CD4-positive, alpha-beta T cell (primary cell): Measurements from ENCODE around the gene C19orf25. TPM values are rescaled to one million over a fixed set of nuclear protein-coding genes. Genes with fewer than 3 reads are reported as not detected.

ENCODE experiments used
- ATAC-seq: fragments of 200-7000 bp; cut with Tn5 transposase; one replicate; pipeline ENCODE4 v1.10.0; 2022; ENCODE audit warnings: mild to moderate bottlenecking; ENCODE audit not compliant: poor library complexity
- CTCF ChIA-PET: fragments of 350-600 bp; sonication (Branson Sonifier 250); formaldehyde crosslinking; loops from one replicate; lab custom pipeline; 2021; ENCODE audit warnings: antibody characterized with exemption, inconsistent platforms; lab: Charles Lee
- POLR2A ChIA-PET: fragments of 350-600 bp; sonication (Branson Sonifier 250); formaldehyde crosslinking; loops from one replicate; lab custom pipeline; 2021; ENCODE audit warnings: antibody characterized with exemption, inconsistent platforms; lab: Charles Lee
- DNase-seq, 14 experiments: peaks; one replicate each; pipeline ENCODE4 v3.0.0-alpha.2; 2013 to 2020; ENCODE audit warnings: mixed read lengths in 2 of 14
- H3K27ac ChIP-seq, 2 donors: one replicate each; pipeline versions ENCODE4 v1.5.1 to v1.7.0; 2013; ENCODE audit warnings: low read length in 2 of 2, low read depth in 1 of 2, mild to moderate bottlenecking in 1 of 2
- H3K27me3 ChIP-seq, 2 experiments: 1 replicate in 1 of 2; 2 replicates in 1 of 2; pipeline versions ENCODE4 v1.6.1 to v1.7.0; 2013; ENCODE audit warnings: low read length in 2 of 2, control low read depth in 1 of 2, mild to moderate bottlenecking in 1 of 2, moderate library complexity in 1 of 2; ENCODE audit not compliant: insufficient read depth in 2 of 2, control insufficient read depth in 1 of 2
- H3K36me3 ChIP-seq: one replicate; pipeline ENCODE4 v1.6.1; 2013; ENCODE audit warnings: low read length, control low read depth; ENCODE audit not compliant: insufficient read depth
- H3K4me1 ChIP-seq: one replicate; pipeline ENCODE4 v1.6.1; 2013; ENCODE audit warnings: low read length, control low read depth; ENCODE audit not compliant: insufficient read depth
- H3K4me3 ChIP-seq: one replicate; pipeline ENCODE4 v1.5.1; 2013; ENCODE audit warnings: mild to moderate bottlenecking, low read length, moderate library complexity
- H3K9me3 ChIP-seq, 2 experiments: 1 replicate in 1 of 2; 2 replicates in 1 of 2; pipeline versions ENCODE4 v1.6.1 to v1.7.0; 2013; ENCODE audit warnings: low read length in 2 of 2, mild to moderate bottlenecking in 2 of 2, control low read depth in 1 of 2, moderate library complexity in 1 of 2; ENCODE audit not compliant: control insufficient read depth in 1 of 2, insufficient read depth in 1 of 2
- H3K27ac Mint-ChIP-seq: one replicate; pipeline ENCODE4 v1.8.0; 2020; ENCODE audit warnings: mixed read lengths
- H3K27me3 Mint-ChIP-seq: one replicate; pipeline ENCODE4 v1.8.0; 2021; ENCODE audit warnings: mixed read lengths
- H3K36me3 Mint-ChIP-seq: one replicate; pipeline ENCODE4 v1.8.0; 2021; ENCODE audit warnings: low read depth, mixed read lengths
- H3K4me1 Mint-ChIP-seq: one replicate; pipeline ENCODE4 v1.8.0; 2021; ENCODE audit warnings: low read depth, mixed read lengths
- H3K4me3 Mint-ChIP-seq: one replicate; pipeline ENCODE4 v1.8.0; 2020; ENCODE audit warnings: mild to moderate bottlenecking, mixed read lengths
- H3K9me3 Mint-ChIP-seq: one replicate; pipeline ENCODE4 v1.8.0; 2020; ENCODE audit warnings: mixed read lengths
- intact Hi-C, 2 experiments: fragments of 100-400 bp; cut with DNase I in 1 of 2; cut with micrococcal nuclease in 1 of 2; formaldehyde crosslinking; loops; one replicate each; pipeline versions ENCODE4 v1.15.1 to v1.9.0; 2023 to 2025; cut with DNase I, micrococcal nuclease
- total RNA-seq, 174 experiments: library from RNA in 2 of 174; stranded (reverse) in 2 of 174; gene quantifications; one replicate each; pipeline ENCODE4 v1.2.3 and lab custom pipeline; 2021 to 2026
- TF ChIP-seq, protein P1 (sequence below): fragments of 200-600 bp; IDR thresholded peaks from one replicate; pipeline ENCODE4 v1.8.0; 2022; ENCODE audit warnings: antibody characterized with exemption, mild to moderate bottlenecking

The C19orf25 gene
- total RNA-seq, 2 experiments from 2014 or later, result 14.9 to 15.8 TPM

DNA sequence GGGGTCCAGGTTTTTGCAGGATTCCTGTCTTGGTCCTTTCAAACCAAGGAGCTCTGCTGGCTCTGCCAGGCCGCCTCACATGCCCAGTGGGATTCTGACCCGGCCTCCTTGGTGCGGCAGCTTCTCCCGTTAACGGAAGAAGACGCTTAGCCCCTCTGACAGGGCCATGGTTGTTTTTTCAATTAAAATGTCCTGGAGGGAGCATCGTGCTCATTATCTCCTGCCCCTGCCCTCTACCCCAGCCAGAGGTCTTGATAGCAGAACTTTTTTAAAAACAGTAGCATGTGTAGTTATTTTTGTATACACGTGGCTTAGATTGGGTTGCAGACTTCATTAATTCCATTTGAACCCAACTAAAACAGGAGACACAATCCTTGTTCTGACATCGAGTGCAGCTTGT is 52.3 kb downstream of the C19orf25 start:
- H3K4me1 Mint-ChIP-seq, result peaks cover 4% of the 10 kb centered on the region
- TF ChIP-seq, protein P1, sequence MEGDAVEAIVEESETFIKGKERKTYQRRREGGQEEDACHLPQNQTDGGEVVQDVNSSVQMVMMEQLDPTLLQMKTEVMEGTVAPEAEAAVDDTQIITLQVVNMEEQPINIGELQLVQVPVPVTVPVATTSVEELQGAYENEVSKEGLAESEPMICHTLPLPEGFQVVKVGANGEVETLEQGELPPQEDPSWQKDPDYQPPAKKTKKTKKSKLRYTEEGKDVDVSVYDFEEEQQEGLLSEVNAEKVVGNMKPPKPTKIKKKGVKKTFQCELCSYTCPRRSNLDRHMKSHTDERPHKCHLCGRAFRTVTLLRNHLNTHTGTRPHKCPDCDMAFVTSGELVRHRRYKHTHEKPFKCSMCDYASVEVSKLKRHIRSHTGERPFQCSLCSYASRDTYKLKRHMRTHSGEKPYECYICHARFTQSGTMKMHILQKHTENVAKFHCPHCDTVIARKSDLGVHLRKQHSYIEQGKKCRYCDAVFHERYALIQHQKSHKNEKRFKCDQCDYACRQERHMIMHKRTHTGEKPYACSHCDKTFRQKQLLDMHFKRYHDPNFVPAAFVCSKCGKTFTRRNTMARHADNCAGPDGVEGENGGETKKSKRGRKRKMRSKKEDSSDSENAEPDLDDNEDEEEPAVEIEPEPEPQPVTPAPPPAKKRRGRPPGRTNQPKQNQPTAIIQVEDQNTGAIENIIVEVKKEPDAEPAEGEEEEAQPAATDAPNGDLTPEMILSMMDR, result no peak
- H3K36me3 Mint-ChIP-seq, result peaks cover 68% of the 10 kb centered on the region
- peaks cover 83% of the 10 kb centered on the region for H3K36me3 ChIP-seq
- no peaks in the 10 kb centered on the region for H3K9me3 Mint-ChIP-seq
- H3K27me3 ChIP-seq, result no peaks in the 10 kb centered on the region
- H3K4me3 Mint-ChIP-seq, result no peak overlapping the region
- H3K27ac ChIP-seq, result no peak overlapping the region
- ATAC-seq (no peak), DNase-seq (no peak)
- POLR2A ChIA-PET, result no interaction called here
- intact Hi-C loops, result no loop called here
- H3K4me3 ChIP-seq, result no peak overlapping the region
- H3K9me3 ChIP-seq, result no peaks in the 10 kb centered on the region
- H3K4me1 ChIP-seq, result no peaks in the 10 kb centered on the region
- CTCF ChIA-PET, result no interaction called here
- no peaks in the 10 kb centered on the region for H3K27me3 Mint-ChIP-seq
- H3K27ac Mint-ChIP-seq, result no peak overlapping the region

DNA sequence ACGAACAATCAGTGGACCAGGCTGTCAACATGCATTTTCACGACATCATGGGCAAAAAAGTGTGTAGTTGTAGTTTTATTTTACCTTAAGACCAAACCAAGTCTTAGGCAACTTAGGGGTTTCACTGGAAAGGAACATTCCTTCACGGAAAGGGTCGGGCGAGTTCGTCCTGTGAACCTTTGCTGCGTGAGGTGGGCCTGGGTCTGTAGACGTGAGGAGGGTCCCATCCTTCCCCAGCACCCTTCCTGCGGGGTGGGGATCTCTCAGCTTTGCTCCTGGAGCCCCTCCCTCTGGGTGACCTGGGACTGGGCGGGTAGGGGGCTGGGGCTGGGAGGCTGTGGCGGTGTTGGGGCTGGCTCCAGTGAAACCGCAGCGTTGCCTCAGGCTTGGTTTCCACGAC is 53.1 kb downstream of the C19orf25 start:
- H3K4me1 ChIP-seq, result no peaks in the 10 kb centered on the region
- Mint-ChIP-seq H3K4me3 (no peak overlapping the region), H3K9me3 (no peaks in the 10 kb centered on the region), H3K27ac (no peak overlapping the region), H3K27me3 (no peaks in the 10 kb centered on the region), H3K4me1 (peaks cover 4% of the 10 kb centered on the region), H3K36me3 (peaks cover 69% of the 10 kb centered on the region)
- ChIA-PET POLR2A (no interaction called here), CTCF (no interaction called here)
- intact Hi-C loops, result no loop called here
- no peak overlapping the region for H3K4me3 ChIP-seq
- ATAC-seq (no peak), DNase-seq (no peak)
- H3K27me3 ChIP-seq, result no peaks in the 10 kb centered on the region
- TF ChIP-seq, protein P1, result no peak
- peaks cover 87% of the 10 kb centered on the region for H3K36me3 ChIP-seq
- no peaks in the 10 kb centered on the region for H3K9me3 ChIP-seq
- no peak overlapping the region for H3K27ac ChIP-seq

DNA sequence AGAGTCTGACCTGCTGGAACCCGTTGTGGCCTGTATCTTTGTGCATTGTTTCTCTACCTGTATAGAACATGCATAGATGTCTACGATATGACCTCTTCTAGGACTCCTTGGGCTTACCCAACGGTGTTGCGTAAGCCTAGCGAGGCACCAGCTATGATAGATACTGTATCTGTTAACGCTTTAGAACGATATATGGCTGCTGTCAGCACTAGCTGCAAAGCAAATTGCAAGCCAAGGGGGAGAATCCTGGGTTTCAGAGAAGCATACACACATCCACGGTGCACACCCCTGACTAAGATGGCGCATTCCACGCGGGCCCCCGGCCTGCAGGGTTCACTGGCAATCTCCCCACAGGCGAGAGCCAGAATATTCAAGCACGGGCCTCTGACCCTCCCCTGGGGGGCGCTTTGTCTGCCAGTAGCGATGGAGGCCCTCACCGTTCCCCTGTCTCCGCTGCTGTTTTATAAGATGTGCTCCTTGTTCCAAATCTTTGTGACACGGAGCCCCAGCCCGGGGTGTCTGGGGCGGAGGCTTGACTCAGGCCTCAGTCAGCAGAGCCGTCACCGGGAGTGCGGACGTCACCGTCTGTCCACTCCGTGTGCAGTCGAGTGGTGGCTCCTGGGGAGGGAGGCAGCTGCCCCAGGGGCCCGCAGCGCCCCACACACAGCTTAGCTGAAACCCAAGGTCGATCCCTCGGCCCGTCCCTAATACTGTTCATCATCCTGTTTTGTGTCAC is 53.7 kb downstream of the C19orf25 start:
- Mint-ChIP-seq H3K27me3 (no peaks in the 10 kb centered on the region), H3K36me3 (peaks cover 73% of the 10 kb centered on the region), H3K27ac (no peak overlapping the region), H3K4me3 (no peak overlapping the region), H3K4me1 (peaks cover 4% of the 10 kb centered on the region), H3K9me3 (no peaks in the 10 kb centered on the region)
- peaks cover 89% of the 10 kb centered on the region for H3K36me3 ChIP-seq
- no peak for ATAC-seq
- intact Hi-C loops, result no loop called here
- no peak for DNase-seq
- H3K9me3 ChIP-seq, result no peaks in the 10 kb centered on the region
- no peak overlapping the region for H3K4me3 ChIP-seq
- H3K4me1 ChIP-seq, result no peaks in the 10 kb centered on the region
- H3K27ac ChIP-seq, result no peak overlapping the region
- TF ChIP-seq, protein P1, result no peak
- no peaks in the 10 kb centered on the region for H3K27me3 ChIP-seq
- ChIA-PET POLR2A (no interaction called here), CTCF (no interaction called here)
